C4-2B (cell line): ENCODE results near the gene CLDN4.

ENCODE experiments used
- CTCF ChIP-seq: fragments of 450-650 bp; conservative IDR thresholded peaks from 2 replicates; pipeline ENCODE4 v1.5.1; 2017; ENCODE audit warnings: mild to moderate bottlenecking
- ZFX ChIP-seq: fragments of 450-650 bp; IDR thresholded peaks from 2 replicates; pipeline ENCODE4 v1.6.1; 2017

DNA sequence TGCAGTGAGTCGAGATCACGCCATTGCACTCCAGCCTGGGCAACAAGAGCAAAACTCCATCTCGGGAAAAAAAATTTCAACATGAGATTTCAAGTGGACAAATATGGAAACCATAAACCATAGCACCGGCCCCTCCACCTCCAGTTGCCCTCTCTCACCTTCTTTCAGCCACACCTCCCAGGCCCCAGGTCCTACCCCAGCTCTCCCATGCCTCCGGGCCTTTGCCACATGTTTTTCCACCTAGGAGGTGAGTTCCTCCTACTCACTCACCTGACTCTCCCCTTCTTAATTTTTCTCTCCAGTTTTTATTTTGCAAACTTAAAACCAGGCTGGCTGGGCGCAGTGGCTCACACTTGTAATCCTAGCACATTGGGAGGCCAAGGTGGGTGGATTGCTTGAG is 13.7 kb upstream of the CLDN4 start:
- TF ChIP-seq CTCF (no peak), ZFX (no peak)
